Measurements from ENCODE around the gene TCF3. TPM values are rescaled to one million over a fixed set of nuclear protein-coding genes. Genes with fewer than 3 reads are reported as not detected.
"Not testable (repeated sequence)": the region's sequence is repeated elsewhere in the genome, so short reads cannot be mapped to it uniquely, and the experiment has no call there.

The TCF3 gene
- polyA plus RNA-seq, 1 experiment, result 51.7 TPM

DNA sequence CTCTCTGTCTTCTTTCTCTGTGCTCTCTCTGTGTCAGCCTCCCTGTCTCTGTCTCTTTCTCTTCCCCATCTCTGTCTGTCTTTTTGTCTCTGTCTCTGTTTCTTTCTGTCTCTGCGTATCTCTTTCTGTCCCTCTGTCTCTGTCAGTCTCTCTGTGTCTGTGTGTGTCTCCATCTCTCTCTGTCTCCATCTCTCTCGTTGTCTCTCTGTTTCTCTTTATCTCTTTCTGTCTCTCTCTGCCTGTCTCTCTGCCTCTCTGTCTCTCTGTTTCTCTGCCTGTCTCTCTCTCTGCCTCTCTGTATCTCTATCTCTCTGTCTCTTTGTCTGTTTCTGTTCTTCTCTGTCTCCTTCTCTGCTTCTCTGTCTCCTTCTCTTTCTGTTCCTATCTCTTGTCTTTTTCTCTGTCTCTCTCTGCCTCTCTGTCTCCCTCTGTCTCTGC lies 15.7 kb upstream of the TCF3 start:
- Histone ChIP-seq H3K27me3 (ENCODE audit: control insufficient read depth, insufficient read depth, low read length) (peaks cover 39% of the 10 kb centered on the region), H3K4me3 (ENCODE audit: low read depth, low read length) (no peak overlapping the region), H3K9me3 (ENCODE audit: control insufficient read depth, insufficient read depth, low read length) (no peaks in the 10 kb centered on the region; the same call in 1 of the 2 replicates), H3K27ac (ENCODE audit: low read depth, low read length) (no peak overlapping the region)
- no peak for DNase-seq (ENCODE audit: low read depth, low spot score)
- TF ChIP-seq, protein P1, sequence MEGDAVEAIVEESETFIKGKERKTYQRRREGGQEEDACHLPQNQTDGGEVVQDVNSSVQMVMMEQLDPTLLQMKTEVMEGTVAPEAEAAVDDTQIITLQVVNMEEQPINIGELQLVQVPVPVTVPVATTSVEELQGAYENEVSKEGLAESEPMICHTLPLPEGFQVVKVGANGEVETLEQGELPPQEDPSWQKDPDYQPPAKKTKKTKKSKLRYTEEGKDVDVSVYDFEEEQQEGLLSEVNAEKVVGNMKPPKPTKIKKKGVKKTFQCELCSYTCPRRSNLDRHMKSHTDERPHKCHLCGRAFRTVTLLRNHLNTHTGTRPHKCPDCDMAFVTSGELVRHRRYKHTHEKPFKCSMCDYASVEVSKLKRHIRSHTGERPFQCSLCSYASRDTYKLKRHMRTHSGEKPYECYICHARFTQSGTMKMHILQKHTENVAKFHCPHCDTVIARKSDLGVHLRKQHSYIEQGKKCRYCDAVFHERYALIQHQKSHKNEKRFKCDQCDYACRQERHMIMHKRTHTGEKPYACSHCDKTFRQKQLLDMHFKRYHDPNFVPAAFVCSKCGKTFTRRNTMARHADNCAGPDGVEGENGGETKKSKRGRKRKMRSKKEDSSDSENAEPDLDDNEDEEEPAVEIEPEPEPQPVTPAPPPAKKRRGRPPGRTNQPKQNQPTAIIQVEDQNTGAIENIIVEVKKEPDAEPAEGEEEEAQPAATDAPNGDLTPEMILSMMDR (IDR thresholded peaks at IDR 0.05; ENCODE audit: low read depth, low read length), result no peak
- ChIA-PET POLR2A (no interaction called here), CTCF (no interaction called here)

DNA sequence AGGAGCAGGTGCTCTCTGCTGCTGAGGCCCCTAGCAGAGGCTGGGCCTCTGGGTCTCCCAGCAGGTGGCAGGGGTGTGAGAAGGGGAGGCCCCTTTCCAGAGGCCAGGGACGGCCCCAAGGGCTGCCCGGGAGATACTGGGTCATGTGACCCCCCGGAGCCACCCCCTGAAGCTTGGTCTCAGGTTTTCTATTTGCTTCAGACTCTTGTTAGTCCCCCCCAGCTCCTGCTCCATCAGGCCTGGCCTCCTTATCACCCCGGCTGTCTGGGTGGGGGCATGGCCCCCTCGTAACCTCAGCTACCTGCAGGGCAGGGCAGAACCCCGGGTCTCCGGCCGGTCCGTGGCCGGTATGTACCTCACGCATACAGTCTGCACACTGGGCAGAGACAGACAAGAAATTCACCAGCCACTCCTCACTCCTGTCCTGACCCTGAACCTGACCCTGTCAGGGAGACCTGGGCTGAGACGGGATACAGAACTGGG lies 13.2 kb upstream of the TCF3 start:
- Histone ChIP-seq H3K4me3 (ENCODE audit: low read depth, low read length) (no peak overlapping the region), H3K9me3 (ENCODE audit: control insufficient read depth, insufficient read depth, low read length) (no peaks in the 10 kb centered on the region; the same call in 1 of the 2 replicates), H3K27me3 (ENCODE audit: control insufficient read depth, insufficient read depth, low read length) (peaks cover 31% of the 10 kb centered on the region), H3K27ac (ENCODE audit: low read depth, low read length) (no peak overlapping the region)
- CTCF ChIA-PET, result no interaction called here
- no peak for DNase-seq (ENCODE audit: low read depth, low spot score)
- TF ChIP-seq, protein P1 (IDR thresholded peaks at IDR 0.05; ENCODE audit: low read depth, low read length), result no peak
- POLR2A ChIA-PET, result no interaction called here

DNA sequence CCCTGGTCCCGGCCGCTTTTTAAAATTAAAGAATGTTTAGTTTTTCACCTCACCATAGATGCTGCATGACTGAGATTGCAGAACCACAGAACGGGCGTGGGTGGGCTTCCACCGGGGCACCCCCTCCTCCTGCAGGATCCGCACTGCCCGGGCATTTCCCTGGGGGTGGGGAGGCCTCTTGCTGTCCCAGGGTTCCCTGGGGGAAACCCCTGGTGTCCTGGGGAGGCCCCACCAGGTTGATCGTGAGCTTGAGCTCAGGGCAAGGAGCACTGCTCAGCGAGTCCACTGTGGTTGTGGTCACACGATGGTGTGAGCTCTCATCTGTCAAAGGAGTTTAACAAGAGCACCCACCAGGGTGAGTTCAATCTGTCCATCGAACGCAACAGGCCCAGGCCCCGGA lies 11.4 kb upstream of the TCF3 start:
- Histone ChIP-seq H3K27me3 (ENCODE audit: control insufficient read depth, insufficient read depth, low read length) (peaks cover 27% of the 10 kb centered on the region), H3K9me3 (ENCODE audit: control insufficient read depth, insufficient read depth, low read length) (no peaks in the 10 kb centered on the region; the same call in 1 of the 2 replicates), H3K4me3 (ENCODE audit: low read depth, low read length) (no peak overlapping the region), H3K27ac (ENCODE audit: low read depth, low read length) (no peak overlapping the region)
- TF ChIP-seq, protein P1 (IDR thresholded peaks at IDR 0.05; ENCODE audit: low read depth, low read length), result no peak
- CTCF ChIA-PET, result interaction anchor here (1.5 kb wide), 1 partner anchor 9 kb away, joined by 4 read pairs; no protein-coding TSS in a partner anchor
- POLR2A ChIA-PET, result no interaction called here
- DNase-seq (ENCODE audit: low read depth, low spot score), result no peak

DNA sequence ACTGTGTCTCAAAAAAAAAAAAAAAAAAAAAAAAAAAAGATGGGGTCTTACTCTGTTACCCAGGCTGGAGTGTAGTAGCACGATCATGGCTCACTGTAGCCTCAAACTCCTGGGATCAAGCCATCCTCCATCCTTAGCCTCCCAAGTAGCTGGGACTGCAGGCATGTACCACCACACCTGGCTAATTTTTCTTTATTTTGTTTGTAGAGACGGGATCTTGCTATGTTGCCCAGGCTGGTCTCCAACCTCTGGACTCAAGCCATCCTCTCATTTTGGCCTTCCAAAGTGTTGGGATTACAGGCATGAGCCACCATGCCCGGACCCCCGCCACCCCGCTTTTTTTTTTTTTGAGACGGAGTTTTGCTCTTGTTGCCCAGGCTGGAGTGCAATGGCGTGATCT lies 10.8 kb upstream of the TCF3 start:
- H3K4me3 ChIP-seq (ENCODE audit: low read depth, low read length); H3K9me3 ChIP-seq (ENCODE audit: control insufficient read depth, insufficient read depth, low read length); DNase-seq (ENCODE audit: low read depth, low spot score); H3K27ac ChIP-seq (ENCODE audit: low read depth, low read length): not testable (repeated sequence)
- CTCF ChIA-PET, result interaction anchor here (1.5 kb wide), 1 partner anchor 9 kb away, joined by 4 read pairs; no protein-coding TSS in a partner anchor
- POLR2A ChIA-PET, result interaction anchor here (0.7 kb wide), 1 partner anchor 343 kb away, joined by 6 read pairs; no protein-coding TSS in a partner anchor
- H3K27me3 ChIP-seq (ENCODE audit: control insufficient read depth, insufficient read depth, low read length), result peaks cover 20% of the 10 kb centered on the region

DNA sequence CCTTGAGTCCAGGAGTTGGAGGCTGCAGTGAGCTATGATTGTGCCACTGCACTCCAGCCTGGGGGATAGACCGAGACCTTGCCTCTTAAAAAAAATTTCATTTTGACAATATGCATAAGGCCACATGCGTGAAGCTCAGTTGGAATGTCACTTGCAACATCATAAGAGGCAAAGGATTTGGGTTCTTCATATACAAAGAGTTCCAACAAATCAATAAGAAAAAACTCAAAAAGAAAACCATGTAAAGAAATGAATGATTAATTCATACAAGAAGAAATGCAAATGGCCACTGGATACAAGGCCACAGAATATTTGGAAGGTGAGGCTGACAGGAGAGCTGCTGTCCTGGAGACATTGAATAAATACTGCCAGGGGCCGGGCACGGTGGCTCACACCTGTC lies 9.6 kb upstream of the TCF3 start:
- Histone ChIP-seq H3K27ac (ENCODE audit: low read depth, low read length) (no peak overlapping the region), H3K27me3 (ENCODE audit: control insufficient read depth, insufficient read depth, low read length) (peaks cover 9% of the 10 kb centered on the region), H3K4me3 (ENCODE audit: low read depth, low read length) (no peak overlapping the region), H3K9me3 (ENCODE audit: control insufficient read depth, insufficient read depth, low read length) (no peaks in the 10 kb centered on the region; the same call in 1 of the 2 replicates)
- POLR2A ChIA-PET, result no interaction called here
- CTCF ChIA-PET, result interaction anchor here (1.0 to 1.4 kb wide), 2 partner anchors 10 to 14 kb away, joined by 3 to 8 read pairs; no protein-coding TSS in a partner anchor
- DNase-seq (ENCODE audit: low read depth, low spot score), result no peak
- TF ChIP-seq, protein P1 (IDR thresholded peaks at IDR 0.05; ENCODE audit: low read depth, low read length), result no peak

Measured in AG04450 (cell line).